GM15510 (cell line): ENCODE results near the gene ACSF3.

ENCODE experiments used
- POLR2A ChIP-seq: IDR thresholded peaks from 3 replicates; pipeline ENCODE4 v1.6.1; 2011; ENCODE audit warnings: borderline replicate concordance; ENCODE audit not compliant: insufficient read length; ENCODE audit errors: extremely low read depth

The ACSF3 gene

GRCh38 chr16:89200124-89200849 is 106.6 kb downstream of the ACSF3 start, which contains the start of gene SLC22A31:
Gene SLC22A31 (minus strand): TSS chr16:89200537. CDS start chr16:89200501, 36 bp downstream.
- TF ChIP-seq POLR2A: no peak

GRCh38 chr16:89200850-89201411 is 107.3 kb downstream of the ACSF3 start:
- no peak for TF ChIP-seq POLR2A

- TF ChIP-seq POLR2A: no peak
These were observed 108.1 kb downstream of the ACSF3 start for GRCh38 chr16:89201439-89202377.

- TF ChIP-seq POLR2A: no peak
These were observed 109.0 kb downstream of the ACSF3 start for GRCh38 chr16:89202422-89203215.
